ENCODE results near the gene SSX4B.
"Not testable (repeated sequence)": the region's sequence is repeated elsewhere in the genome, so short reads cannot be mapped to it uniquely, and the experiment has no call there.

SSX4B gene

GRCh38 chrX:48450076-48450475 is 38.3 kb upstream of the SSX4B start:
- DNase-seq (ENCODE audit: low read depth), result no peak
- TF ChIP-seq CTCF (IDR thresholded peaks at IDR 0.05; ENCODE audit: low read depth, low read length, missing control alignments), result no peak
- H3K4me3 ChIP-seq (ENCODE audit: low read depth, low read length), result no peak overlapping the region

GRCh38 chrX:48447201-48447600 is 35.4 kb upstream of the SSX4B start:
- not testable (repeated sequence) for H3K4me3 ChIP-seq (ENCODE audit: low read depth, low read length); DNase-seq (ENCODE audit: low read depth)

GRCh38 chrX:48433713-48434112 is 22.0 kb upstream of the SSX4B start:
- not testable (repeated sequence) for DNase-seq (ENCODE audit: low read depth); H3K4me3 ChIP-seq (ENCODE audit: low read depth, low read length)

- H3K4me3 ChIP-seq (ENCODE audit: low read depth, low read length); DNase-seq (ENCODE audit: low read depth): not testable (repeated sequence)
Measured at GRCh38 chrX:48430166-48430565, 18.4 kb upstream of the SSX4B start.

- DNase-seq (ENCODE audit: low read depth); H3K4me3 ChIP-seq (ENCODE audit: low read depth, low read length): not testable (repeated sequence)
Measured at GRCh38 chrX:48429606-48430005, 17.8 kb upstream of the SSX4B start.

GRCh38 chrX:48427027-48427716 is 15.4 kb upstream of the SSX4B start:
- not testable (repeated sequence) for DNase-seq (ENCODE audit: low read depth); H3K4me3 ChIP-seq (ENCODE audit: low read depth, low read length)

- DNase-seq (ENCODE audit: low read depth), result not testable (repeated sequence)
Measured at GRCh38 chrX:48397825-48398224, 13.9 kb downstream of the SSX4B start.

GRCh38 chrX:48396931-48397330 is 14.8 kb downstream of the SSX4B start:
- not testable (repeated sequence) for DNase-seq (ENCODE audit: low read depth); H3K4me3 ChIP-seq (ENCODE audit: low read depth, low read length)

More at GRCh38 chrX:48397825-48398224, 13.9 kb downstream of the SSX4B start:
- H3K4me3 ChIP-seq (ENCODE audit: low read depth, low read length), result not testable (repeated sequence)

- DNase-seq (ENCODE audit: low read depth); H3K4me3 ChIP-seq (ENCODE audit: low read depth, low read length): not testable (repeated sequence)
Measured at GRCh38 chrX:48383239-48383638, 28.5 kb downstream of the SSX4B start, which contains the start of gene SSX4. Gene SSX4, plus strand, starts transcription at chrX:48383539. Its CDS starts 515 bp downstream, at chrX:48384054.

GRCh38 chrX:48370408-48370807 is 41.4 kb downstream of the SSX4B start:
- not testable (repeated sequence) for DNase-seq (ENCODE audit: low read depth); H3K4me3 ChIP-seq (ENCODE audit: low read depth, low read length)

- not testable (repeated sequence) for H3K4me3 ChIP-seq (ENCODE audit: low read depth, low read length)
Measured at GRCh38 chrX:48367717-48368408, 43.9 kb downstream of the SSX4B start.

GRCh38 chrX:48359281-48359680 is 52.5 kb downstream of the SSX4B start:
- H3K4me3 ChIP-seq (ENCODE audit: low read depth, low read length); DNase-seq (ENCODE audit: low read depth): not testable (repeated sequence)

More at GRCh38 chrX:48367717-48368408, 43.9 kb downstream of the SSX4B start:
- not testable (repeated sequence) for DNase-seq (ENCODE audit: low read depth)

GRCh38 chrX:48357681-48358080 is 54.1 kb downstream of the SSX4B start:
- DNase-seq (ENCODE audit: low read depth), result no peak
- no peak overlapping the region for H3K4me3 ChIP-seq (ENCODE audit: low read depth, low read length)
- no peak for TF ChIP-seq CTCF (IDR thresholded peaks at IDR 0.05; ENCODE audit: low read depth, low read length, missing control alignments)

GRCh38 chrX:48356315-48357094 is 55.3 kb downstream of the SSX4B start, which contains the start of gene SSX3:
Gene SSX3, minus strand, starts transcription at chrX:48356703. Its CDS starts 1,454 bp downstream, at chrX:48355249.
- not testable (repeated sequence) for H3K4me3 ChIP-seq (ENCODE audit: low read depth, low read length); DNase-seq (ENCODE audit: low read depth)
